ENCODE measurements around the gene AQP2. TPM values are rescaled to one million over a fixed set of nuclear protein-coding genes. Genes with fewer than 3 reads are reported as not detected.
"Not testable (repeated sequence)": the region's sequence is repeated elsewhere in the genome, so short reads cannot be mapped to it uniquely, and the experiment has no call there.

The AQP2 gene
- total RNA-seq, 1 experiment from 2014 or later, result not detected

GRCh38 chr12:49986476-49986875 is 35.9 kb downstream of the AQP2 start:
- H4K20me1 ChIP-seq (ENCODE audit: insufficient read depth); H2AFZ ChIP-seq (ENCODE audit: low read depth, low read length, poor library complexity, severe bottlenecking); H3K4me3 ChIP-seq (replicated peaks in 1 of 2; ENCODE audit: low read depth in 1 of 2, low read length in 2 of 2); ATAC-seq; H3K9me2 ChIP-seq (ENCODE audit: insufficient read depth); H3K79me2 ChIP-seq (ENCODE audit: insufficient read depth, low read length); H3K9ac ChIP-seq (ENCODE audit: low read length); H3K27me3 ChIP-seq (ENCODE audit: insufficient read depth, low read length); H3K9me3 ChIP-seq (ENCODE audit: control insufficient read depth in 1 of 2, insufficient read depth in 1 of 2, low read depth in 1 of 2, low read length in 2 of 2); intact Hi-C loops (cut with micrococcal nuclease); POLR2A ChIA-PET; H3K4me2 ChIP-seq (ENCODE audit: low read length); H3K4me1 ChIP-seq (ENCODE audit: control insufficient read depth in 1 of 2, insufficient read depth in 2 of 2, low read length in 2 of 2); H3K27ac ChIP-seq (ENCODE audit: low read depth, low read length); RAD21 ChIA-PET (ENCODE audit: low non-redundant PET in 1 of 2, low total read pairs in 2 of 2, uncharacterized antibody in 2 of 2, unreplicated experiment in 2 of 2); BruUV-seq (replicated peaks); DNase-seq (ENCODE audit: low read depth, low spot score): not testable (repeated sequence)
- peaks cover 24 to 43% of the 10 kb centered on the region in 2 experiments for H3K36me3 ChIP-seq (ENCODE audit: control insufficient read depth in 1 of 2, insufficient read depth in 2 of 2, low read length in 2 of 2)
- CTCF ChIA-PET, result interaction anchor here (0.7 kb wide), 1 partner anchor 44 kb away, joined by 3 read pairs; no protein-coding TSS in a partner anchor

- peaks cover 6% of the 10 kb centered on the region; the same call in 1 of the 2 replicates for H3K79me2 ChIP-seq (ENCODE audit: insufficient read depth, low read length)
- CTCF ChIA-PET, result no interaction called here
- H3K9ac ChIP-seq (ENCODE audit: low read length), result no peak overlapping the region
- H3K4me1 ChIP-seq (ENCODE audit: control insufficient read depth in 1 of 2, insufficient read depth in 2 of 2, low read length in 2 of 2), result no peaks in the 10 kb centered on the region
- H2AFZ ChIP-seq (ENCODE audit: low read depth, low read length, poor library complexity, severe bottlenecking), result no peak overlapping the region
- peaks cover 33 to 54% of the 10 kb centered on the region in 2 experiments for H3K36me3 ChIP-seq (ENCODE audit: control insufficient read depth in 1 of 2, insufficient read depth in 2 of 2, low read length in 2 of 2)
- RAD21 ChIA-PET (ENCODE audit: low non-redundant PET in 1 of 2, low total read pairs in 2 of 2, uncharacterized antibody in 2 of 2, unreplicated experiment in 2 of 2), result no interaction called here
- intact Hi-C loops (cut with micrococcal nuclease), result no loop called here
- no peaks in the 10 kb centered on the region for H4K20me1 ChIP-seq (ENCODE audit: insufficient read depth)
- BruUV-seq (replicated peaks), result no TSS peak
- POLR2A ChIA-PET, result no interaction called here
- H3K27ac ChIP-seq (ENCODE audit: low read depth, low read length), result no peak overlapping the region
- ATAC-seq (no peak), DNase-seq (ENCODE audit: low read depth, low spot score) (no peak)
- H3K4me2 ChIP-seq (ENCODE audit: low read length), result no peak overlapping the region
- H3K9me3 ChIP-seq (ENCODE audit: control insufficient read depth in 1 of 2, insufficient read depth in 1 of 2, low read depth in 1 of 2, low read length in 2 of 2), result no peaks in the 10 kb centered on the region
- no peak overlapping the region for H3K4me3 ChIP-seq (replicated peaks in 1 of 2; ENCODE audit: low read depth in 1 of 2, low read length in 2 of 2)
- H3K27me3 ChIP-seq (ENCODE audit: insufficient read depth, low read length), result no peaks in the 10 kb centered on the region
- no peaks in the 10 kb centered on the region for H3K9me2 ChIP-seq (ENCODE audit: insufficient read depth)
- no peak for TF ChIP-seq REST (IDR thresholded peaks at IDR 0.05; ENCODE audit: low read depth)
- TF ChIP-seq JUND (IDR thresholded peaks at IDR 0.05), result no peak
- TF ChIP-seq FOSL1 (IDR thresholded peaks at IDR 0.05; ENCODE audit: low read depth), result no peak
Measured at GRCh38 chr12:49987625-49988303, 37.2 kb downstream of the AQP2 start.

GRCh38 chr12:49989400-49989799 is 38.9 kb downstream of the AQP2 start:
- DNase-seq (ENCODE audit: low read depth, low spot score); H3K9me2 ChIP-seq (ENCODE audit: insufficient read depth); H3K9ac ChIP-seq (ENCODE audit: low read length); ATAC-seq; CTCF ChIA-PET; H4K20me1 ChIP-seq (ENCODE audit: insufficient read depth); H3K79me2 ChIP-seq (ENCODE audit: insufficient read depth, low read length); RAD21 ChIA-PET (ENCODE audit: low non-redundant PET in 1 of 2, low total read pairs in 2 of 2, uncharacterized antibody in 2 of 2, unreplicated experiment in 2 of 2); H3K4me1 ChIP-seq (ENCODE audit: control insufficient read depth in 1 of 2, insufficient read depth in 2 of 2, low read length in 2 of 2); H3K4me2 ChIP-seq (ENCODE audit: low read length); H3K4me3 ChIP-seq (replicated peaks in 1 of 2; ENCODE audit: low read depth in 1 of 2, low read length in 2 of 2); H3K27ac ChIP-seq (ENCODE audit: low read depth, low read length); intact Hi-C loops (cut with micrococcal nuclease); H3K27me3 ChIP-seq (ENCODE audit: insufficient read depth, low read length); H2AFZ ChIP-seq (ENCODE audit: low read depth, low read length, poor library complexity, severe bottlenecking); H3K9me3 ChIP-seq (ENCODE audit: control insufficient read depth in 1 of 2, insufficient read depth in 1 of 2, low read depth in 1 of 2, low read length in 2 of 2): not testable (repeated sequence)
- TSS peak; percentile 43 for BruUV-seq (replicated peaks)
- POLR2A ChIA-PET, result interaction anchor here (0.6 kb wide), 1 partner anchor 95 kb away, joined by 3 read pairs; the partner anchor contains the start of gene SMARCD1
- H3K36me3 ChIP-seq (ENCODE audit: control insufficient read depth in 1 of 2, insufficient read depth in 2 of 2, low read length in 2 of 2), result peaks cover 39 to 68% of the 10 kb centered on the region in 2 experiments

Measured in HCT116 (cell line).